Stimulated activated naive CD4-positive, alpha-beta T cell treated with Interleukin-2 at 50 U/mL for 16 hours (primary cell): Measurements from ENCODE around the gene TARS3.
A peak's percentile ranks its signal among the peaks of the same experiment; 100 is the strongest.

Experiments
- DNase-seq: peaks from one replicate; lab custom pipeline; 2025; lab: John Stamatoyannopoulos, UW

TARS3 gene

DNA sequence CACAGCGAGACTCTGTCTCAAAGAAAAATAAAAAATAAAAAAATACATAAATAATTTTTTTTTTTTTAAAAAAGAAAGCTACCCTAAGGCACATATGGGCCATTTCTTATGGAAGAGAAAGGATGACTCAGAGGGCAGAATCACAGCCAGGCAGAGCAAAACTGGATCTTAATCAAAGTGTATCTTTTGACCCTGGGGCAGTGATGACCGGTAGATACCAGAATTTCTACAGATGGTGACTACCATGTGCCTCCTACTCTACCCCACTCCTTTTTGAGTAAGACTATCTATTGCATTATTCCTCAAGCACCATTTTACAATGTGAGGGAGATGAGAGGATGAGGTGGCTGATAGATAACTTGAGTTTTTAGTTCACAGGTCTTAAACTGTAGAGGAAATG lies 26.0 kb downstream of the TARS3 start:
- no peak for DNase-seq

DNA sequence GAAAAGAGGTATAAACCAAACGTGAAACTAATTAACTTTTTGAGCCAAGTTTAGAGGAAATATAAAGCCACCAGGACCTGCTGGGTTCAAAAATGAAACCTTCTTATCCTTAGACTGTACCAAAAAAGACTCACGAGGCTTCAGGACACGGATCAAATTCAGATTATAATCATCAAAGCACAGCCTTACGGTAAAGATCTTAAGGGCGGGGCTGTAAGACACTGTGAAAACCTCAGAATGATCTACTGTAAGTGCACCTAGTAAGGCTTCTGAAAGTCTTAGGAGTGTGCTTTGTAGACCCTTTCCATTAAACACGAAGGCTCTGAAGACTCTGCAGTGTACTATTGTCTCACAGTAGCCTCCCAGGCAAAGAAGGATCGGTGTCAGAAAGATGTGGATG lies 26.8 kb downstream of the TARS3 start:
- no peak for DNase-seq

DNA sequence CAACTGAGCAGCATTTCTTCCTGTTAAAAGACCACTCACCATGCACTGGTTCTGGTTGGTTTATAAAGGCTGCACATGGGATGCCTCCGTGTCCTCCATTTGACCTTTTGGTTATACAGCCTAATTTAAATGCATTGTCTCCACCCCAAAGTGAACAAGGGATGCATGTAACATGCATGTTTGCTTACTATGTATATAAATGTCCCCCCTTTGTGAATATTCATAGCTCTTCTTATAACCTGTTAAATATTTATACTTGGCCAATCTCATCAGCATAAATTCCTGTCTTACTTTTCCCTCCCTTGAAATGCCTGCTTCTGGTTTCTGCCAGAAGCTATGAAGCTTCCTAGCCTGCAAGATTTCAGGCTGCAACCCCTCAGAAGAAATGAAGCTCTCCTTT lies 27.4 kb downstream of the TARS3 start:
- no peak for DNase-seq

DNA sequence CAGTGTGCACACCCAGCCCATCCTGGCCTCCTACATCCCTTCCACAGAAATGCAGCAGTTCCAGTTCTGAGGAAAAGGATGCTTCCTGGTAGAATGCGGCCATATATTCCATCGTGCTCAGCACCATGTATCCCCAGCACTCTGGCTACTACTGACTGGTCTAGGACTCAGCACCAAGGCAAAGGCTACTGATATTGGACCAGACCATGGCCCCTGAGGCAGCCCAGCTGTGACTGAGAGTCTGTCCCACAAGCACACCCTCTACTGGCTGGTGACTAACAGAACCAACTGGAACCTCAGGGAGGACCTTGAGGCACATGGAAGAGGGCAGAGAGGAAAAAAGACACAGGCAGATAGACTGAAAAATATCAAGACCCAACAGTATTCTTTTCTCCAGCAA lies 30.0 kb downstream of the TARS3 start:
- DNase-seq, result no peak

DNA sequence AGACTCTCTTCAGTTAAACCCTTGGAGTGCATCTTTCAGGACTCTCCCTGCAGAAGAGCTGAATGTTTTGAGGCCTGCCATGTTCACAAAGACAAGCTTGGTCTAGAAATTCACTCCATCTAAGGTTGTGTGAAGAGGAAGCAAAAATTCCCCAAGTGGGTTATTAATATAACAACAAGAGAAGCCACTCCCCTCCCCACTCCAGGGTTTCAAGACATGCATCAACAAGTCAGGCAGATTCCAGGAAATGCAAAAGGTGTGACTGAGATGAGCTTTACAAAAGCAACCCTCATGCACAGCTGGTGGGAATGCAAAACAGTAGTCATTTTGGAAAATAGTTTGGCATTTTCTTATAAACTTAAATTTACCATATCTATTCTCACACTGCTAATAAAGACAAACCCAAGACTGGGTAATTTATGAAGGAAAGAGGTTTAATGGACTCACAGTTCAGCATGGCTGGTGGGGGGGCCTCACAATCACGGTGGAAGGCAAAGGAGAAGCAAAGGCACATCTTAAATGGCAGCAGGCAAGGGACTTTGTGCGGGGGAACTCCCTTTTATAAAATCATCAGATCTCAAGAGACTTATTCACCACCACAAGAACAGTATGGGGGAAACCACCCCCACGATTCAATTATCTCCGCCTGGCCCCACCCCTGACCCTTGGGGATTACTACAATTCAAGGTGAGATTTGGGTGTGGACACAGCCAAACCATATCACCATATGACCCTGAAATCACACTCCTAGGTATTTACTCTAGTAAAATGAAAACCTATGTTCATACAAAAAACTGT lies 31.3 kb downstream of the TARS3 start:
- DNase-seq, result no peak

DNA sequence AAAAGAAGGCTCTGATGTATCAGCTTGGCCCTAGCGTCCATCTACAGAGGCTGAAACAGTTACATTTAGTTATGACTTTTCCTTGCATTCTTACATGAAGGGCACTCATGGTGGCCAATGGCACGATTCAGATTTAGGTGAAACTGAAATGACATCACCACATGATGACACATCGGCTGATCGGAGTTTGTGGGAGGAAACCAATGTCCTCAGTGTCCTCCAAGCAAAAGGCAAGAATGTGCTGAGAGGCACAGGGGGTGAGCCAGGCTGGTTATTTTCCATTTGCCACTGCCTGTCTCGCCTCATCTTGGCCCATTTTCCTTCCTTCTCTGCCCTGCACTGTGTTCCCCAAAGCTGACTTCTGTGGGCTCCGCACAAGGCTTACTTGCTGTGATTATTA lies 34.4 kb downstream of the TARS3 start:
- DNase-seq, result no peak

DNA sequence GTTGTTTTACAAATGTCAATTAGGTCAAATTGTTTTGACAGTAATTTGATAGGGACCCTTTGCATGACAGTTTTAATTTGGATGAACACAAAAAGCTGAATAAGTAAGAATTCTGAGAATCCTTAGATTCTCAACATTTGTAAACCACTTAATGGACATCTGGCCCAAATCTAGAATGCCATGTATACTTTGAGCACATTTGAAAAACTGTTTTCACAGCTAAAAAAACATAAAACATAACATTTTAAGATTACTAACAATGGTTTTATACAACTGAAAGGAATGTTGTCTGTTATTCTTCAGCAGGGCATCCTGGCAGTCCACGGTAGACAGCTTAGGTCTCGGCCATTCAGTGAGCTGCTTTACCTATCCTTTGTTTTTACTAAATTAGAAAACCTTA lies 37.6 kb downstream of the TARS3 start:
- DNase-seq, result no peak

DNA sequence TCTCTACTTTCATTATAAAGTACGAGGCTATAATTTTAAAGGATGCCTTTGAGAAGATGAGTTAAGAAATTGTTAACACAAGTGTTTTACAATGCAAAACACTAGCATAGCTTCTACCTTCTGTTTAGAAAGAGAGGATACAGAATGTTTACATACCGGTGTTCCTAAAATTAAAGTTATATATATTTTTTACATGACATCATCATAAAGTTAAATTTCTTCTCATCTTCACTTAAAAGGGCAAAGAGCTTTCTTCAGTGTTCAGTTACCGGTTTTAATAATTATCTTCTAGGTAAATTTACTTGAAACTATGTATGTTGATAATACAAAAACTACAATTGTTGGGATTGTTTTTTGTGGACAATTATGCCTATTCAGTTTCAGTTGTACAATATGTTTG lies 39.4 kb downstream of the TARS3 start:
- DNase-seq, result no peak

DNA sequence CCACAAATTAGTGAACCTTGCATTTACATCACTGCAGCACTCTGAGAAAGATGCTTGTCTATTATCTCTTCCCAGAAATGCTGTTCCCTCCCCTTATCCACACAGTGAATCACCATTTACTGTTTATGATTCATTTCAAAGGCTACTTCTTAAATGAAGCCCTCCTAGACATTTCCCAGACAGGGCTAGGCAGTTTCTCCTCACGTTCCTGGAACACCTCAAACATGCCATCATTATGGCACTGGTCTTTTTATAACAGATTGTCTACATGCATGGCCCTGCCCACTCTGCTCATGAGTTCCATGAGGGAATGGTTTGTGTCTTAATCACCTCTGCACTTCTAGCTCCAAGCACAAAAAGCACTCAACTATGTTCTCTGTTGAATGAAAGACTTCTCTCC lies 39.9 kb downstream of the TARS3 start:
- DNase-seq, result no peak

DNA sequence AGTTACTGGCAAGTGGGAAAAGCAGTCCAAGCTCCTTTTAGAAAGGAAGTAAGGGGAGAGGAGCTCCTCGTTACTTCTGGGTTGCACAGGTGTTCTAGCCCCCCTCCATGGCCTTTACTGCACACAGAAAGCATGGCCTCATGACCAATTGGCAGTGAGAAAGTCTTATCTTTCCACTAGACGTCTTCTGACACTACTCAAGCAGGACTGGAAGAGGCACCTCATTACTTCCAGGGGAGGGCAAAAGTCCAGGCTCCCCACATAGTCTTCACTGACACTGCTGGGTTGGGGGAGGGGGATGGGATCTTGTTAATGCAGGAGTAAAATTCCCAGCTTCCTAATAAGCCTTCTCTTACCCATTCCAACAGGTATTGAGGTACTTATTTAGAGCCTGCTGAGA lies 44.5 kb downstream of the TARS3 start:
- no peak for DNase-seq

DNA sequence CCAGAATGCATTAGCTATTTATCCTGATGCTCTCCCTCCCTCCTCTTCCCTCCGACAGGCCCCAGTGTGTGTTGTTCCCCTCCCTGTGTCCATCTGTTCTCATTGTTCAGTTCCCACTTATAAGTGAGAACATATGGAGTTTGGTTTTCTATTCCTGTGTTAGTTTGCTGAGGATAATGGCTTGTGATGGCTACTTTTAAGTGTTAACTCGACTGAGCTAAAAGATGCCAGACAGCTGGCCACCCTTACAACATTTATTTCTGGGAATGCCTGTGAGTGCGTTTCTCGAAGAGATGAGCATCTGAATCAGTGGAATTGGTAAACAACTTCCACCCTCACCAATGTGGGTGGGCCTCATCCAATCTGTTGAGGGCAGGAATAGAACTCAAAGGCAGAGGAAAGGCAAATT lies 47.3 kb downstream of the TARS3 start:
- no peak for DNase-seq

DNA sequence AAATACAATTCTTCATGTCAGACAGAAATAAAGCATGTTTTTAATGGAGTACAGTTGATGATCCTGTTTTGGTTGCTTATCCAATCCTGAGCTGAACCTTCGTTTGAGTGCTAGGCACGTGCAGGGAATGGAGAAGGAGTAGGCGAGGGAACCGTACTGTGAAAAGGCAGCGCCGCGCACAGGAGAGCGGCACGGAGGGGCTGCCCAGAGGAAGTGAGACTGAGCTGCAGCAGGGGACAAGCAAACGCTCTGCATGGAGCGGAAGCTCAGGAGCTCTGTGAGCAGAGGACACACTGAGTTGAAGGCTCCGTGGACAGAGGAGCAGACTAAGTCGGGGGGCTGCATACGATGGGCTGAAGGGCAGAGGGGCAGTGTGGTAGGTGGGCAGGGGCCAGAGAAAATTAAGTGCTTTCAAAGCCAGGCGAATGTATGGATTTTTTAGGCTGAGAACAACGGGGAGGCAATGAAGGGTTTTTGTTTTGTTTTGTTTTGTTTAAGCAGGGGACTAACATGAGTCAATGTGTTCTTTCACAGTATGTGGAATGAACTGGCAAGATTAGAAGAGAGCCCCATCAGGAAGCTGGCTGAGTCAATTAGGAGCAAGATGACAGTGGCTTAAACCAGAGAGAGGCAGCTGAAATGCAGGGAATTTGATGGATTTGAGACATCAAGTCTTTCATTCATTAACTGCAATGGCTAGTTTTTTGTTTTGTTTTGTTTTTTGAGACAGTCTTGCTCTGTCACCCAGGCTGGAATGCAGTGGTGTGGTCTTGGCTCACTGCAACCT lies 48.3 kb downstream of the TARS3 start:
- DNase-seq, result no peak

DNA sequence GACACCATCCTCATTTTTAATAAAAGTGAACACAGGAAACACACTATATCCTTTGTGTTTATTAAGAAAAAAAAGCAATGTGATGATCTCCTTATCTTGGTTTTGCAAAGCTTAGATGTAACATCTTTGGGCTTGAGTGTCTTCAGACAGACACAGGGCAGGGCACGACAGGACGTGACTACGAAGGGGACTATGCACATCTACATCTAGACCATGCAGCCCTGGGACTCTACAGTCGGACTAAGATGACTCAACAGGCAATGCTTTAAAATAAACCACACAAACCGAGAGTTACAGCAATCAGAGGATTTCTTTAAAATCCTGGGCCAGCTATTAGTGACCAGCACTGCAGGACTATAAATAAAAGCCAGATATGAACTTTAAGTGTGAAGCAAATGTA lies 49.3 kb downstream of the TARS3 start:
- no peak for DNase-seq

DNA sequence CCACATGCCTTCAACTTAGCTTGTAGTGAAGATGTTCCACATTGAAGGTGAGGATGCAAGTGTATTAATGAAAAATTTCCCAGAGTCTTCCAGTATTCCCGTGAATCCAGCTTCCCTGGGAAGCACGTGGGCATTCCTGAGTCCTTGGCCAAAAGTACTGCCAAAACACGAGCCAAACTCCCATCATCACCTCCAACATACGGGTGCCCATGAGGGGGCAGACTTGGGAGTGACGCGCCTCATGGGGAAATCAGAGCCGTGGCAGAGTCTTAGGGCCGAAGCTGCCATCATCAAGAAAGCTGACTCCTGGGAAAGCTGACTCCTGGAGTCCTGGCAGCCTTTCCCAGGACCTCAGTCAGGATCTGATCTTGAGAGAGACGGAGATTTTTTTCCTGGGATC lies 52.0 kb downstream of the TARS3 start:
- DNase-seq, result no peak

DNA sequence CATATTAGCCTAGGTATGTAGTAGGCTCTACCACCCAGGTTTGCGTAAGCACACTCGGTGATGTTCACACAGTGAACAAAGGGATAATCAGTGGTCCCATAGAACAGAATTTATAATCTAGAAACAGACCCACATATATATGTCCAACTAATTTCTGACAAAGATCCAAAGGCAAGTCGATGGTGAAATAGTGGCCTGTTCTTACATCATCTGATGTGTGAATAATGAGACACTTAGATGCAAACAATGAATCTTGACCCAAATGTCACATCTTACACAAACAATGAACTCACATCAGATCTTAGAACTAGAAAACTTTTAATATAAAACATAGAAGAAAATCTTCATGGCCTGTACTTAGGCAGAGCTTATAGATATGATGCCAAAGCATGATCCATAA lies 54.5 kb downstream of the TARS3 start:
- DNase-seq, result no peak

DNA sequence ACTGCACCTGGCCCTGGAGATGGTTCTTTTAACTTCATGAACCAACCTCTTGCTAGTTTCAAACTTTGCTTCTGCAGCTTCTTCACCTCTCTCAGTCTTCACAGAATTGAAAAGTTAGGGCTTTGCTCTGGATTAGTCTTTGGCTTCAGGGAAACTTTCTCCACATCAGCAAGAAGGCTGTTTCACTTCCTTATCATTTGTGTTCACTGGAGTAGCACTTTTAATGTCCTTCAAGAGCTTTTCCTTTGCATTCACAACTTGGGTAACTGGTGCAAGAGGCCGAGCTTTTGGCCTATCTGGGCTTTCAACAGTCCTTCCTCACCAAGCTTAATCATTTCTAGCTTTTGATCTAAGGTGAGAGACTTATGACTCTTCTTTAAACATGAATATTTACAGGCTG lies 56.4 kb downstream of the TARS3 start:
- no peak for DNase-seq

DNA sequence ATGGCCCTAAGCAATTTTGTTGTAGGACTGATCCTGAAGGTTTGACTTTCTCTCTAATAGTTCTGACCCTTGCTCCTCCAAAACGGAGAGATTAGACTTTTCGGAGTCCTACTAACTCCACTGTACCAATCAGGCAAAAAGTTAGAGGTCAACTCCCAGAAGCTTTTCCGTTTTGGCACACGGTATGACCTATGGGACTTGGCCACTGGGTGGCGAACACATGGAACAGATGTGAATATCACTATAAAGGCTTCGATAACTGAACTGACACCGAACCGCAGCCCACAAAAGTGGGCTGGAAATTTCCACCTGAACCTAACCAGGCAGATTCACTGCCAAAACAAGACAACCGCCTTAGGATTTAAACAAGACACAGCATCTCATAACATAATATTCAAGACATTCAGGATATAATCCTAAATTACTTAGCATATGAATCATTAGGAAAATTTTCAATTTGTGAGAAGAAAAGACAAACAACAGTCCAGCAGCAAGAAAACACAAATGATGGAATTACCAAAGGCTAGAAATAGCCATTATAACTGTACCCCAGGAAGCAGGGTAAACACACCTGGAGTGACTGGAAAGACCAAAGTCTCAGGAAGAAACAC lies 59.9 kb downstream of the TARS3 start:
- no peak for DNase-seq

DNA sequence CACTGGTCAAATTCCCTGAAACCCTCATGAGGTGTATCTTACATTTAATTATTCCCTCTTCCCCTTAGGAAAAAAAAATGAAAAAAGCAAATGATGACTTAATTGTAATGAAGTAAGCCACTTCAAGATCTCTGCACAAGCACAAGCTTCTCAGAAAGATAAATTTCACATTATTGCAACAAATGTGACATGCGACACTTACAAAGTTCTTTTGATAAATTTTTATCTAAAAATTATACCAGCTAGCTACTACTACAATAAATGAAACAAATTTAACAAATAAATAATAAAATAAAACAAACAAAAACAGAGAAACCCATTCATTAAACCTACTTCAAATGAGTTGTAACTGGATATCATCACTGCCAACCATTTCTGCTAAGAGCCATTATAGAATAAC lies 62.1 kb downstream of the TARS3 start:
- DNase-seq, result no peak

DNA sequence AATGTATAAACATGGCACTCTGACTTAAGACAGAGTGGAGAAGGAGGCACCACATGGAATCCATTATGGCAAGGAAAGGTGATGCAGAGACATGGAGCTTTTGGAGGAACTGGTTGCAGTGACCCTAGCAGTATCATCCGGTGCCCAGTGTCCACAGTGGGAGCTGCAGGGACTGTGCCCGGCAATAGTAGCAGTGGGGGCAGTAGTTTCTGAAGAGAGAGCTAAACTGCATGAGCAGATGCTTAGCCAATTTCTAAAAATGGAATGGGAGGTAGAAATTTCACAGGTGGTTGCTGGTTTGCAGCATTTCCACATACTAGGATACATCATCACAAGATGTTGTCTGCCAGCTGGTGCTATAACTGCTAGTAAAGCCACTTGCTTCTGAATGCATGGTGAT lies 64.3 kb downstream of the TARS3 start:
- no peak for DNase-seq

DNA sequence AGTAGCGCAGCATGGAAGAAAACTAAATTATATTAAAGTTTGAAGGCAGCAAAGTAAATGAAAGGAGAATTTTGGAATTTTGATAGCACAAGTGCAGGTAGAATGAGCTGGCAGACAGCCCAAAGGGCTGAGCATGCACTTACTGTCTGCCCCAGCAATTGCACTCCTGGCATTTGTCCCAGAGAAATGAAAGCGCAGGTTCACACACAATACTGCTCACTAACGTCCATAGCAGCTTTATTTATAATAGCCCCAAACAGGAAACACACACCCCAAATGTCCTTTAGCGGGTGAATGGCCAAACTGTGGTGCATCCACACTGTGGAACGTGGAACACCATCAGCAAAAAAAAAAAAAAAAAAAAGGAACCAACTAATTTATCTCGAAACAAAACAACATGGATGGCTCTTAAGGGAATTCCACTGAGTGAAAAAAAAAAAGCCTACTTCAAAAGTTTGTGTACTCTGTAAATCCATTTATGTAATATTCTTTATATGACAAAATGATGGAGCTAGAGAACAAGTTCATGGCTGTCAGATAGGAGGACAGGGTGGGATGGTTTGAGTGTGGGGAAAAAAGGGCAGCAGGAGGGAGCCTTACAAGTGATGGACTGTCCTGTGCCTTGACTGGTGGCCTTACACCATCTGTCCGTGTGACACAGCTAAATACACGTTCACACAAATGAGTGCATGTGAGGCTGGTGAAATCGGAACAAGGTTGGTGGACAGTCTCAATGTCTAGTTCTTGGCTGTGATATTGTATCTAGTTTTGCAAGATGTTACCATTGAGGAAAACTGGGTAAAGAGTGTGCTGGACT lies 66.1 kb downstream of the TARS3 start:
- no peak for DNase-seq

DNA sequence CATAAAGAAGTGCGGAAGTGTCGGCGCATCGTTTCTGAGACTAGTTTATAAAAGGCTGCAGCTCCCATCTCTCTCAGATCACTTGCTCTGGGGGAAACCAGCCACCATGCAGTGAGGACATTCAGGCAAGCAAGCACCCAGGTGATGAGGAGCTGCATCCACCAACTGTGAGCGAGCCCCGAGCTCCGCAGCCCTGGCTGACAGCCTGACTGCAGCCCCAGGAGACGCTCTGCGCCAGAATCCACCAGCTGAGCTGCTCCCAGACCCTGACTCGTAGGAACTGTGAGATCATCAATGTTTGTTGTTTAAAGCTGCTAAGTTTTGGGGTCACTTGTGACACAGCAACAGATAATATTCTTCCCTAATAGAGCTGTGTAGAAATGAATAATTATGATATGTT lies 67.1 kb downstream of the TARS3 start:
- no peak for DNase-seq

DNA sequence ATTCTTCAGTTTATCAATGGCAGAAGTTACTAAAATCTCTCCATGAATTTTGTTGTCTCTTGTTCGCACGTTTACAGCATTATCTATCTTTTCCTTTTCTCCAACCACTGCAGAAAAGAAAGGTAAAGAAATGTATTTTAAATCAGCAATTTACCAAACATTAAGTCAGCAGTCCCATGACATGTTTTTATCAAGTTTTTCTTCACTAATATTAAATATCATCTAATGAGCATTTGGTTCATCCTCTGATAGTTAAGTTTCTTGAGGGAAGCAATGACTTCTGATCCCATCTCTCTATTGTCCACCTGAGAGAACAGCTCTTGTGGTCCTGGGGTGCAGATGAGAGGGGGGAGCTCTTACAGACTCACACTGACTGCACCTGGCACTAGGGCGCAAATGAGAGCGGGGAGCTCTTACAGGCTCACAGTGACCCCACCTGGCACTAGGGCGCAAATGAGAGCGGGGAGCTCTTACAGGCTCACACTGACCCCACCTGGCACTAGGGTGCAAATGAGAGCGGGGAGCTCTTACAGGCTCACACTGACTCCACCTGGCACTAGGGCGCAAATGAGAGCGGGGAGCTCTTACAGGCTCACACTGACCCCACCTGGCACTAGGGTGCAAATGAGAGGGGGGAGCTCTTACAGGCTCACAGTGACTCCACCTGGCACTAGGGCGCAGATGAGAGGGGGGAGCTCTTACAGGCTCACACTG lies 69.5 kb downstream of the TARS3 start:
- DNase-seq, result peak; percentile 15
